ENCODE data around the gene CENPS.

- TF ChIP-seq CTCF (IDR thresholded peaks at IDR 0.05) (no peak), POLR2A (IDR thresholded peaks at IDR 0.05) (no peak), EP300 (IDR thresholded peaks at IDR 0.05) (no peak)
Measured at GRCh38 chr1:10456048-10456447, 25.8 kb downstream of the CENPS start.

Data from tibial nerve (tissue), 4 donors.